ENCODE data around the gene FH.

Gene FH

DNA sequence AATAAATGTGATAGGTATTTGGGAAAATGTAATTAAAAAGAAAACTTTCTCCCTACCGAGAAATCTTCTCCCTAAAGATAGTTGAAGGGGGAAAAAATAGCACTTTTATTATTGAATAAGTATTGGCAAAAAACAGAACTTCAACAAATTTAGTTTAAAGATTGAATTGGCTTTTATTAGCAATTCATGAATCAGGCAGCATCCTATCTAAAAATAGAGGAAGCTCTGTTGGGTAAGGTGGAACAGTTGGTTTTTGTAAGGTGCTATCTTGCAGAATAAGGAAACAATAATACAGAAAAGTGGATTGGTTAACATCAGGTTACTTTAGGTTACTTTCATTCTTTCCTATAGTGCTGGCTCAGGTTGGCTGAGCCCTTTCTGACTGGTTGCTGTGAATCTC lies 62.8 kb downstream of the FH start:
- DNase-seq = no peak

DNA sequence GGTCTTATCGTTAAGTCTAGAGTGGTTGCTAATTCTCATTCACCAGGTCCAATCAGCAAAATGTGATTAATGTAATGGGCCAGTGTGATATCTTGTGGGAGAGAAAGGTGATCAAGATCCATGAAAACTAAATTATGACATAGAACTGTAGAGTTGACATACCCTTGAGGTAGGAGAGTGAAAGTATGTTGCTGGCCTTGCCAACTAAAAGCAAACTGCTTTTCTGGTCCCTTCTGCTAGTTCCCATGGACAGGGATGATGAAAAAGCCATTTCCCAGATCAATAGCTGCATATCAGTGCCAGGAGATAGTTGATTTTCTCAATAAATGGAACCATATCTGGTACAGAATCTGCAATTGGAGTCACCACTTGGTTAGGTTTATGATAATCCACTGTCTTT lies 65.8 kb downstream of the FH start:
- DNase-seq = no peak

DNA sequence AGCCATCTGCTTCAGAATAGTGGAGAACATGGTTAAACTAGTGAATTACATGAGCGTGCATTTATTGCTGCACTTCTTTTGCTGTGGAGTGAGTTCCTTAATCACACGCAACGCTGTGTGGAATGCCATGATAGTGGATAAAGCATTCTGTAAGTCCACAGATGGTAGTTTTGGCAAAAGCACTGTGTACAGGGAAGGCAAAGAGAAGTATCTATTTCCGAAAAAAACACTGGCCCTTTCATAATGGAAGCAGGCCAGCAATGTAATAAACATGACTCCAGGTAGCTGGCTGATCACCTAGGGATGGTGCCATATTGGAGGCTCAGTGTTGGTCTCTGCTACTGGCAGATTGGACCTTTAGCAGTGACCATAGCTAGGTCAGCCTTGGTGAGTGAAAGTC lies 67.6 kb downstream of the FH start:
- DNase-seq = no peak
